AG10803 (cell line): ENCODE measurements around the gene NUPR1.
A peak's percentile ranks its signal among the peaks of the same experiment; 100 is the strongest.
"Not testable (repeated sequence)": the region's sequence is repeated elsewhere in the genome, so short reads cannot be mapped to it uniquely, and the experiment has no call there.

Source experiments
- DNase-seq: peaks from one replicate; pipeline ENCODE4 v3.0.0; 2010; ENCODE audit warnings: low read depth
- H3K4me3 ChIP-seq: 2 replicates; pipeline ENCODE4 v1.5.1; 2011; ENCODE audit warnings: mild to moderate bottlenecking, low read length, control low read depth
- TF ChIP-seq, protein P1 (sequence below): conservative IDR thresholded peaks from 2 replicates; pipeline ENCODE4 v1.5.1; 2011; ENCODE audit warnings: mild to moderate bottlenecking, low read length, control low read depth, inconsistent platforms

NUPR1 gene

GRCh38 chr16:28532940-28533647 lies 5.7 kb downstream of the NUPR1 start:
- TF ChIP-seq, protein P1, sequence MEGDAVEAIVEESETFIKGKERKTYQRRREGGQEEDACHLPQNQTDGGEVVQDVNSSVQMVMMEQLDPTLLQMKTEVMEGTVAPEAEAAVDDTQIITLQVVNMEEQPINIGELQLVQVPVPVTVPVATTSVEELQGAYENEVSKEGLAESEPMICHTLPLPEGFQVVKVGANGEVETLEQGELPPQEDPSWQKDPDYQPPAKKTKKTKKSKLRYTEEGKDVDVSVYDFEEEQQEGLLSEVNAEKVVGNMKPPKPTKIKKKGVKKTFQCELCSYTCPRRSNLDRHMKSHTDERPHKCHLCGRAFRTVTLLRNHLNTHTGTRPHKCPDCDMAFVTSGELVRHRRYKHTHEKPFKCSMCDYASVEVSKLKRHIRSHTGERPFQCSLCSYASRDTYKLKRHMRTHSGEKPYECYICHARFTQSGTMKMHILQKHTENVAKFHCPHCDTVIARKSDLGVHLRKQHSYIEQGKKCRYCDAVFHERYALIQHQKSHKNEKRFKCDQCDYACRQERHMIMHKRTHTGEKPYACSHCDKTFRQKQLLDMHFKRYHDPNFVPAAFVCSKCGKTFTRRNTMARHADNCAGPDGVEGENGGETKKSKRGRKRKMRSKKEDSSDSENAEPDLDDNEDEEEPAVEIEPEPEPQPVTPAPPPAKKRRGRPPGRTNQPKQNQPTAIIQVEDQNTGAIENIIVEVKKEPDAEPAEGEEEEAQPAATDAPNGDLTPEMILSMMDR, result no peak
- DNase-seq, result no peak

GRCh38 chr16:28531777-28532744 lies 6.7 kb downstream of the NUPR1 start:
- H3K4me3 ChIP-seq, result no peak overlapping the region
- TF ChIP-seq, protein P1, result no peak
- DNase-seq, result peak; percentile 23

More at GRCh38 chr16:28532940-28533647, 5.7 kb downstream of the NUPR1 start:
- no peak overlapping the region for H3K4me3 ChIP-seq

DNA sequence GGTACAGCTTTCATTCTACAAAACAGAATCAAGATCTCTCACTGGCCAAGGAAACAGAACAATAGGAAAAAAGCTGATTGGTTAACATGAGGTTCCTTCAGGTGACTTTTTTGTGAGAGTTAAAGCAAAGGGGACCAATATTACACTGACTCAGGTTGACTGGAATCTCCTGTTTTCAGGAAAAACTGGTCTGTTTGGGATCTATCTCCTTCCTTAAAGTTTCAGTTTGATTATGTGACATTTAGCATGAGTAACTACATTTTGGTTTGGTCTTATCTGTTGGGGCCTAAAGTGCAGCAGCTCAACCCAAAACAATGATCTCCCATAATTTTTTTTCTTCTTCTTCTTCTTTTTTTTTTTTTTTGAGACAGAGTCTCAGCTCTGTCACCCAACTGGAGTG lies 9.7 kb downstream of the NUPR1 start:
- no peak overlapping the region for H3K4me3 ChIP-seq
- no peak for DNase-seq
- TF ChIP-seq, protein P1, result no peak

DNA sequence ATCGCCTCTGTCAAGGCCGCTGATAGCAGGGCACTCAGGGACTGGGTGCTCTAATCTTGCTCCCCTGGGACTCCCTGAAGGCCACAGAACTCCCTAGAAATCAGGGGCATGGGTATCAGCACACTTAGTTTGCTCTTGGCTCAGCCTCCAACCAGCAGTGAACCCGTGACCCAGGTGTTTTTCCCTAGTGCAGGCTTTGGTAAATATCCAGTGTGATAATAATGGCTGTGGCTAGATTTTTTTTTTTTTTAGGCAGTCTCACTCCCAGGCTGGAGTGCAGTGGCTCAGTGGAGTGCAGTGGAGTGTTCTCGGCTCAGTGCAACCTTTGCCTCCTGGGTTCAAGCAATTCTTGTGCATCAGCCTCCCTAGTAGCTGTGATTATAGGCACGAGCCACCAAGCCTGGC lies 10.3 kb downstream of the NUPR1 start:
- TF ChIP-seq, protein P1, result no peak
- no peak overlapping the region for H3K4me3 ChIP-seq
- DNase-seq, result no peak

DNA sequence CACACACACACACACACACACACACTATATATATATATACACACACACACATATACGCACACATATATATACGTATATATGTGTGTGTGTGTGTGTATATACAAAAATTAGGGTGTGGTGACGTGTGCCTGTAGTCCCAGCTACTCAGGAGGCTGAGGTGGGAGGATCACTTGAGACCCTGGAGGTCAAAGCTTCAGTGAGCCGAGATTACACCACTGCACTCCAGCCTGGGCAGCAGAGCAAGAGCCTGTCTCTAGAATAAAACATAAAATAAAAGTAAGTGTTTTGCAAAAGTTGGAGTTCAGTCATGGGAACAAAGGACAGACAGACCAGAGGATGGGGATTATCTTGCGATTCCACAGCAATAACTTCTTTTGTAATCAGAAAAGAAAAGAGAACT lies 10.8 kb downstream of the NUPR1 start:
- DNase-seq, result no peak
- TF ChIP-seq, protein P1, result no peak
- no peak overlapping the region for H3K4me3 ChIP-seq

DNA sequence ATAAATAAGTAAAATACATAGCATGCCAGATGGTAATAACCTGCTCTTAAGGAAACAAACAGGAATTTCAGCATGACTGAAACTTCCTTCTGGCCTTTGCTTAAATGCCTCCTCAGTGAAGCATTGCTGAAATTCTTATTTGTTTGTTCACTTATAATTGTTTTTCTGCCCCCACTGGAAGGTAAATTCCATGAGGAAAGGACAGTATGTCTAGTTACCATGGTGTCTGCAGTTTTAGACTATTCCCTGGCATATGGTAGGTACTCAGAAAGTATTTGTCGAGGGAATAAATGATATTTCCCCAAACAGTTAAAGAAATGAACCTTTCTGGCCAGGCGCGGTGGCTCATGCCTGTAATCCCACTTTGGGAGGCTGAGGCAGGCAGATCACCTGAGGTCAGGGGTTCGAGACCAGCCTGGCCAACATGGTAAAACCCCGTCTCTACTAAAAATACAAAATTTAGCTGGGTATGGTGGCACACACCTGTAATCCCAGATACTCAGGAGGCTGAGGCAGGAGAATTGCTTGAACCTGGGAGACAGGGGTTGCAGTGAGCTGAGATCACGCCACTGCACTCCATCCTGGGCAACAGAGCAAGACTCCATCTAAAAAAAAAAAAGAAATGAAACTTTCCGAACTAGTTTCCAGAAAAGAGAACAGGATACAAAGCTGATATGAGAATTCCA lies 11.5 kb downstream of the NUPR1 start:
- H3K4me3 ChIP-seq, result not testable (repeated sequence)
- peak; percentile 20 for DNase-seq
